Nephron progenitor cell (in vitro differentiated cells): Measurements from ENCODE around the gene RUNX2.
A peak's percentile ranks its signal among the peaks of the same experiment; 100 is the strongest.

ENCODE experiments used
- DNase-seq: peaks from one replicate; pipeline ENCODE4 v3.0.0; 2021
- H3K27ac Mint-ChIP-seq: 2 replicates; pipeline ENCODE4 v1.8.0; 2021; ENCODE audit warnings: mild to moderate bottlenecking, moderate library complexity, mixed read lengths
- H3K27me3 Mint-ChIP-seq: 2 replicates; pipeline ENCODE4 v1.8.0; 2021; ENCODE audit warnings: mild to moderate bottlenecking, low read depth, mixed read lengths; ENCODE audit not compliant: poor library complexity
- H3K36me3 Mint-ChIP-seq: 2 replicates; pipeline ENCODE4 v1.8.0; 2021; ENCODE audit warnings: low read depth, mixed read lengths
- H3K4me1 Mint-ChIP-seq: 2 replicates; pipeline ENCODE4 v1.8.0; 2021; ENCODE audit warnings: mixed read lengths
- H3K4me3 Mint-ChIP-seq: 2 replicates; pipeline ENCODE4 v1.8.0; 2021; ENCODE audit warnings: mild to moderate bottlenecking, moderate library complexity, mixed read lengths
- H3K9me3 Mint-ChIP-seq: 2 replicates; pipeline ENCODE4 v1.8.0; 2021; ENCODE audit warnings: mild to moderate bottlenecking, moderate library complexity, mixed read lengths
- CTCF ChIP-seq: fragments of 200-600 bp; sonication (generic); IDR thresholded peaks from 2 replicates; pipeline ENCODE4 v1.5.0; 2021; ENCODE audit warnings: antibody characterized with exemption

The RUNX2 gene

DNA sequence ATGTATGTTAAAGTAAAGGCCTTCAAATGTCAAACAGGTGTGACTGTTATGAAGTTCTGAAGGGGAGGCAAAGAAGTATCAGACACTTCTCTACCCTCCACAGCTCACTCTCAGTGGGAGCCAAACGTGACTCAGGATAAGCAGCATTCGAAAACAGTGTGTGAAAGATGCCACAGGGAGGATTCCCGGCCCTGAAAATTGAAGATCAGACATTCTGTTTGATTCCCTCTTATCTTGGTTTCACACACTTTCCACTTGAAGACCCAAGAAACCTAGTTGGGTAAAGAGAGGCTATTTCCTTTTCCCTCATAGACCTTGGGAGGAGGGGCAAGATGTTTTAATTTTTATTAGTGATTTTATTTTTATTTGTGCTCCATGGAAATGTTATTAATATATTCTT, 213.8 kb downstream of the RUNX2 start:
- no peak for DNase-seq
- no peak for TF ChIP-seq CTCF

GRCh38 chr6:45543298-45544235, 215.4 kb downstream of the RUNX2 start:
- H3K36me3 Mint-ChIP-seq, result peaks cover 15% of the 10 kb centered on the region
- no peak overlapping the region for H3K4me3 Mint-ChIP-seq
- H3K4me1 Mint-ChIP-seq, result peaks cover 9% of the 10 kb centered on the region
- TF ChIP-seq CTCF, result no peak
- H3K27me3 Mint-ChIP-seq, result no peaks in the 10 kb centered on the region
- H3K27ac Mint-ChIP-seq, result no peak overlapping the region
- DNase-seq, result no peak
- H3K9me3 Mint-ChIP-seq, result no peaks in the 10 kb centered on the region

More for the DNA sequence above, 213.8 kb downstream of the RUNX2 start:
- peaks cover 14% of the 10 kb centered on the region for H3K4me1 Mint-ChIP-seq
- H3K27ac Mint-ChIP-seq, result no peak overlapping the region
- H3K4me3 Mint-ChIP-seq, result no peak overlapping the region
- H3K9me3 Mint-ChIP-seq, result no peaks in the 10 kb centered on the region
- peaks cover 3% of the 10 kb centered on the region for H3K36me3 Mint-ChIP-seq
- H3K27me3 Mint-ChIP-seq, result no peaks in the 10 kb centered on the region

DNA sequence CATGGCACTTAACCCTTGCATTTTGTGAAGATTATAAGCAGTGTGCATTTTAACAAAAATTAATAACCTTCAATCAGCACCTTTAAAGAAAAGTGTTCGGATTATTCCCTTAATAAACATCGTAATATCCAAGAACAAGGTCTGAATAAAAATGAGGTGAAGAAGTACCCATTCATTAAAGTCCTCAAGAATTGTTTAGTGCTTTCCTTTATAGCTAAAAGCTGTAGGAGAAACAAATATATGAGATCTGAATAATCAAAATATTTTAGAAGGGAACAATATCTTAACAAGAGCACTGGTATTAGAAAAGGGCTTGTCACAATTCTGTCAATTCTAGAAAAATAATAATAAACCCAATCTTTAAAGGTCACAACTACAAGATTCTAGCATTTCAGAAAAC, 217.3 kb downstream of the RUNX2 start:
- H3K4me1 Mint-ChIP-seq, result peaks cover 9% of the 10 kb centered on the region
- no peaks in the 10 kb centered on the region for H3K27me3 Mint-ChIP-seq
- H3K27ac Mint-ChIP-seq, result no peak overlapping the region
- DNase-seq, result no peak
- peaks cover 15% of the 10 kb centered on the region for H3K36me3 Mint-ChIP-seq
- no peaks in the 10 kb centered on the region for H3K9me3 Mint-ChIP-seq
- no peak overlapping the region for H3K4me3 Mint-ChIP-seq
- no peak for TF ChIP-seq CTCF

DNA sequence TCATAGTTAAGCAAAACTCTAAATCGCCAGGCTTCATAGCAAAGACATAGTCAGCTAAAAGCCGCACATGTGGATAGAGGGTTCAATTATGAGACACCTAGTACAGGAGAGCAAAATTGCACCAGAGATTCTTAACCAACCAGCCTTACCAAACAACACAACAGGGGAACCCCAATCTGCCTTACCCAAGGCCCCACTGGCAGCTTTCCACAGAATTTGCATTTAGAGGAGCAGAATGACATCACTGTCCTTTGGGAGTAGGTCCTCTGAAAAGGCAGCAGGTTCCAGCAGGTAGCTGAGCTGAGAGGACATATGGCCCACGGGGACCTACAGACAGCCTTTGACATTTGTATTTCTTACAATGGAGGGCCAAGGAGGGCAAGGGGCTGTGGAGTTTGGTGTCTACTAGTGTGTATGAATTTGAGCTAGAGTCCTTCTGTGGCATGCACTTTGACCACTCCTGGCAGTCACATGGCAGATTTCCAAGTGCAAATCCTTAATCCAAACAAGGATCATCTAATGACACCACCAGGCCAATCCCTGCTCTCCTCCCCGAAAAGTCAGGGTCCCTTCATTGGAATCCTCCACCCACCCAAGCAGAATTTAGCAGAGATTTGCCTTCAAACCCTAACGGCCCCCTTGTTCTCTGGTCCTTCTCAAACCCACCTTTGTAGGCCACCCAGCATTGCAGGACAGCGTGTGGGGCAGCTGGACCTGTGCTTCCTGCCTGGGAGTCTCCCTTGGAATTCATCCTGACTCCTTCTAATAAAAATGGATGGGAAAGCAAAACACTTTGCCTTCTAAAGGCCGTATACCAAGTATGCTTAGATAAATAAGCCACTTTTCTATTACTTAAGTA, 220.8 kb downstream of the RUNX2 start:
- Mint-ChIP-seq H3K27ac (peak overlapping the region; percentile 10), H3K4me3 (no peak overlapping the region), H3K36me3 (peaks cover 15% of the 10 kb centered on the region), H3K4me1 (peaks cover 12% of the 10 kb centered on the region), H3K27me3 (no peaks in the 10 kb centered on the region), H3K9me3 (no peaks in the 10 kb centered on the region)
- TF ChIP-seq CTCF, result no peak
- no peak for DNase-seq

DNA sequence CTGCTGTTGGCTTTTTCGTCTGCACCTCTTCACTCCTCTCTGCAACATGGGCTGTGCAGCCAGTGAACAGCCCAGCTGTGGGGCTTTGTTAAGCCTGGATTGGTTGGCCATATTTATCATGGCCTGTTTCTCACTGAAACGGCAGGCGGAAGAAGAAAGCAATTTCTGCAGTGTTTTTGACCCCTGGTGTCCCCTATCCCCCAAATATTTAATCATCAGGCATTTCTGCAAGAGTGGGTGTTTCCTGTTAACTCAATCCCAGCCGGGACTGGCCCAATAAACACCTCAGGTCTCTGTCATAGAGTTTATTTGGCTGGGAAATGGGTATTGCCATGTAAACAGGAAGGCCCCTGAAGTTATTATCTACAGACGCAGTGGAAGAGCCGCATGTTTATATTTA, 224.4 kb downstream of the RUNX2 start:
- no peak for DNase-seq
- peaks cover 5% of the 10 kb centered on the region for H3K36me3 Mint-ChIP-seq

More for the DNA sequence above, 224.4 kb downstream of the RUNX2 start:
- Mint-ChIP-seq H3K27ac (no peak overlapping the region), H3K4me3 (no peak overlapping the region), H3K4me1 (peaks cover 43% of the 10 kb centered on the region), H3K27me3 (peaks cover 3% of the 10 kb centered on the region), H3K9me3 (no peaks in the 10 kb centered on the region)
- no peak for TF ChIP-seq CTCF
